GM23338 (cell line): ENCODE measurements around the gene HMX2. TPM values are rescaled to one million over a fixed set of nuclear protein-coding genes. Genes with fewer than 3 reads are reported as not detected.

Experiments
- ATAC-seq: fragments of 200-7000 bp; cut with Tn5 transposase; 3 replicates; pipeline ENCODE4 v1.9.1; 2020
- DNase-seq: peaks from one replicate; pipeline ENCODE4 v3.0.0-alpha.2; 2015; ENCODE audit warnings: low spot score
- H2AFZ ChIP-seq: fragments of 200-600 bp; sonication (generic); 2 replicates; pipeline ENCODE4 v1.8.0; 2016; ENCODE audit warnings: antibody characterized with exemption, mild to moderate bottlenecking, moderate library complexity
- H3F3A ChIP-seq: fragments of 200-600 bp; sonication (generic); replicated peaks from 2 replicates; pipeline ENCODE4 v1.8.0; 2017; ENCODE audit warnings: antibody characterized with exemption, mixed run types, low read depth
- H3K27ac ChIP-seq: fragments of 200-600 bp; sonication (generic); 2 replicates; pipeline ENCODE4 v1.6.1; 2016; ENCODE audit warnings: low read depth
- H3K27me3 ChIP-seq: fragments of 200-600 bp; sonication (generic); 2 replicates; pipeline ENCODE4 v1.8.0; 2016; ENCODE audit warnings: mild to moderate bottlenecking, mixed run types, moderate library complexity; ENCODE audit not compliant: insufficient read depth
- H3K36me3 ChIP-seq: fragments of 200-600 bp; sonication (generic); 2 replicates; pipeline ENCODE4 v1.8.0; 2016; ENCODE audit warnings: mild to moderate bottlenecking; ENCODE audit not compliant: insufficient read depth
- H3K4me1 ChIP-seq: fragments of 200-600 bp; sonication (generic); 2 replicates; pipeline ENCODE4 v1.8.0; 2016; ENCODE audit warnings: mild to moderate bottlenecking, moderate library complexity; ENCODE audit not compliant: insufficient read depth
- H3K4me2 ChIP-seq: fragments of 200-600 bp; sonication (generic); 2 replicates; pipeline ENCODE4 v1.7.1; 2017; ENCODE audit warnings: mixed run types
- H3K4me3 ChIP-seq: fragments of 200-600 bp; sonication (generic); 2 replicates; pipeline ENCODE4 v1.6.1; 2016; ENCODE audit warnings: mixed run types
- H3K79me2 ChIP-seq: fragments of 200-600 bp; sonication (generic); replicated peaks from 2 replicates; pipeline ENCODE4 v1.8.0; 2017; ENCODE audit warnings: mild to moderate bottlenecking; ENCODE audit not compliant: insufficient read depth
- H3K9me2 ChIP-seq: fragments of 200-600 bp; sonication (generic); 2 replicates; pipeline ENCODE4 v1.8.0; 2017; ENCODE audit not compliant: insufficient read depth
- H4K20me1 ChIP-seq: fragments of 200-600 bp; sonication (generic); replicated peaks from 2 replicates; pipeline ENCODE4 v1.8.0; 2017; ENCODE audit warnings: mild to moderate bottlenecking; ENCODE audit not compliant: insufficient read depth
- H3K27ac Mint-ChIP-seq: 2 replicates; pipeline ENCODE4 v1.8.0; 2020; ENCODE audit warnings: inconsistent platforms, mild to moderate bottlenecking, moderate library complexity, mixed read lengths
- H3K27me3 Mint-ChIP-seq: 3 replicates; pipeline ENCODE4 v1.8.0; 2022; ENCODE audit warnings: low read depth, mild to moderate bottlenecking, moderate library complexity, mixed read lengths, inconsistent platforms; ENCODE audit not compliant: insufficient read depth, poor library complexity
- H3K36me3 Mint-ChIP-seq: 3 replicates; pipeline ENCODE4 v1.8.0; 2021; ENCODE audit warnings: low read depth, mild to moderate bottlenecking, inconsistent platforms, moderate library complexity, mixed read lengths
- H3K4me1 Mint-ChIP-seq: 3 replicates; pipeline ENCODE4 v1.8.0; 2020; ENCODE audit warnings: mild to moderate bottlenecking, inconsistent platforms, mixed read lengths
- H3K4me3 Mint-ChIP-seq: 3 replicates; pipeline ENCODE4 v1.8.0; 2021; ENCODE audit warnings: moderate library complexity, mild to moderate bottlenecking, inconsistent platforms, mixed read lengths
- H3K9me3 Mint-ChIP-seq: 3 replicates; pipeline ENCODE4 v1.8.0; 2020; ENCODE audit warnings: moderate library complexity, mild to moderate bottlenecking, inconsistent platforms, mixed read lengths
- CREB1 ChIP-seq: fragments of 250-450 bp; sonication (Bioruptor Pico); IDR thresholded peaks from 2 replicates; pipeline ENCODE4 v1.5.0; 2020; ENCODE audit warnings: low read depth, mild to moderate bottlenecking, moderate library complexity
- EZH2 ChIP-seq: fragments of 200-600 bp; sonication (generic); IDR thresholded peaks from one replicate; pipeline ENCODE4 v1.8.0; 2017; ENCODE audit warnings: antibody characterized with exemption, mild to moderate bottlenecking, low read depth; ENCODE audit not compliant: unreplicated experiment
- EZH2phosphoT487 ChIP-seq: fragments of 200-600 bp; sonication (generic); IDR thresholded peaks from one replicate; pipeline ENCODE4 v1.8.1; 2018; ENCODE audit warnings: antibody characterized with exemption; ENCODE audit not compliant: unreplicated experiment
- JUNB ChIP-seq: IDR thresholded peaks from one replicate; pipeline ENCODE4 v1.6.1; 2016; ENCODE audit warnings: antibody characterized with exemption; ENCODE audit not compliant: unreplicated experiment
- REST ChIP-seq: IDR thresholded peaks from one replicate; pipeline ENCODE4 v1.6.1; 2018; ENCODE audit warnings: antibody characterized with exemption; ENCODE audit not compliant: unreplicated experiment
- STAT1 ChIP-seq: IDR thresholded peaks from one replicate; pipeline ENCODE4 v1.6.1; 2016; ENCODE audit warnings: antibody characterized with exemption; ENCODE audit not compliant: unreplicated experiment
- ZNF331 ChIP-seq: fragments of 250-450 bp; sonication (Bioruptor Pico); IDR thresholded peaks from 2 replicates; pipeline ENCODE4 v1.5.0; 2020; ENCODE audit warnings: low read depth, mild to moderate bottlenecking, moderate library complexity
- polyA plus RNA-seq: library from polyadenylated mRNA; unstranded; fragments of >200 nt; fragmentation: Nextera tagmentation; extraction: Ambion mirVana; gene quantifications from 2 replicates; pipeline ENCODE4 v1.2.1, GENCODE V29; 2016
- total RNA-seq: library from RNA; depleted of rRNA; stranded (reverse); fragments of >200 nt; shearing (Covaris generic); gene quantifications from 2 replicates; pipeline ENCODE4 v1.2.3, GENCODE V29; 2014

HMX2 gene
- total and polyA plus RNA-seq, 2 experiments from 2014 or later: 2.6 to 3.4 TPM

- TF ChIP-seq REST (no peak), CREB1 (no peak), STAT1 (no peak)
Measured at GRCh38 chr10:123140164-123140982, 7.6 kb upstream of the HMX2 start (continued).

GRCh38 chr10:123140983-123141390, 6.9 kb upstream of the HMX2 start:
- H3K27ac Mint-ChIP-seq: no peak overlapping the region
- H2AFZ ChIP-seq: no peak overlapping the region
- no peak for ATAC-seq
- DNase-seq: no peak
- no peaks in the 10 kb centered on the region for H3K79me2 ChIP-seq
- H3K9me3 Mint-ChIP-seq: peaks cover 8% of the 10 kb centered on the region
- H3K4me3 Mint-ChIP-seq: no peak overlapping the region
- H4K20me1 ChIP-seq: peaks cover 15% of the 10 kb centered on the region; the same call in 1 of the 2 replicates
- peaks cover 100% of the 10 kb centered on the region for H3K27me3 ChIP-seq
- peaks cover 97% of the 10 kb centered on the region for H3K27me3 Mint-ChIP-seq
- 0 out of 2 replicates have a peak overlapping the region, but pooled peaks have one; percentile 80 for H3K4me2 ChIP-seq
- no peaks in the 10 kb centered on the region for H3K36me3 Mint-ChIP-seq
- no peak overlapping the region for H3K4me3 ChIP-seq
- peaks cover 63% of the 10 kb centered on the region for H3K4me1 ChIP-seq
- peaks cover 29% of the 10 kb centered on the region for H3F3A ChIP-seq
- no peaks in the 10 kb centered on the region for H3K36me3 ChIP-seq
- H3K27ac ChIP-seq: no peak overlapping the region
- peaks cover 65% of the 10 kb centered on the region for H3K4me1 Mint-ChIP-seq
- no peaks in the 10 kb centered on the region for H3K9me2 ChIP-seq
- no peak for TF ChIP-seq ZNF331 (CRISPR knock-in tag)
- peak; percentile 21 for TF ChIP-seq EZH2
- TF ChIP-seq EZH2phosphoT487: peak; percentile 62

- Mint-ChIP-seq H3K36me3 (no peaks in the 10 kb centered on the region; the same call in 2 of the 3 replicates), H3K4me1 (peaks cover 69% of the 10 kb centered on the region), H3K4me3 (peak overlapping the region; percentile 61), H3K9me3 (peaks cover 8% of the 10 kb centered on the region), H3K27me3 (peaks cover 99% of the 10 kb centered on the region), H3K27ac (no peak overlapping the region)
- peaks cover 100% of the 10 kb centered on the region for H3K27me3 ChIP-seq
- TF ChIP-seq JUNB (no peak), EZH2 (peak; percentile 93)
- H3K4me3 ChIP-seq: peak overlapping the region; percentile 48
- ATAC-seq: peak; percentile 1; the same call in 1 of the 3 replicates
- peaks cover 72% of the 10 kb centered on the region for H3K4me1 ChIP-seq
- H3K79me2 ChIP-seq: no peaks in the 10 kb centered on the region
- H3K27ac ChIP-seq: no peak overlapping the region
- H3K9me2 ChIP-seq: no peaks in the 10 kb centered on the region
- peak; percentile 61 for DNase-seq
- H3K36me3 ChIP-seq: no peaks in the 10 kb centered on the region
- peaks cover 34% of the 10 kb centered on the region for H3F3A ChIP-seq
- peak overlapping the region; percentile 82 for H3K4me2 ChIP-seq
- peak overlapping the region; percentile 83; the same call in 1 of the 2 replicates for H2AFZ ChIP-seq
- H4K20me1 ChIP-seq: peaks cover 16% of the 10 kb centered on the region; the same call in 1 of the 2 replicates
Measured at GRCh38 chr10:123141791-123142700, 5.9 kb upstream of the HMX2 start.
